GM23338 (cell line): ENCODE data around the gene SMYD1.

Source experiments
- CTCF ChIP-seq, 2 experiments: fragments of 200-600 bp in 1 of 2; sonication (generic) in 1 of 2; conservative IDR thresholded peaks; 2 replicates each; pipeline versions ENCODE4 v1.5.1 to v1.6.1; 2016 to 2017; ENCODE audit warnings: antibody characterized with exemption in 2 of 2, low read depth in 2 of 2, mild to moderate bottlenecking in 2 of 2, moderate library complexity in 1 of 2
- EZH2 ChIP-seq: fragments of 200-600 bp; sonication (generic); IDR thresholded peaks from one replicate; pipeline ENCODE4 v1.8.0; 2017; ENCODE audit warnings: antibody characterized with exemption, mild to moderate bottlenecking, low read depth; ENCODE audit not compliant: unreplicated experiment
- REST ChIP-seq: IDR thresholded peaks from one replicate; pipeline ENCODE4 v1.6.1; 2018; ENCODE audit warnings: antibody characterized with exemption; ENCODE audit not compliant: unreplicated experiment

- TF ChIP-seq CTCF (conservative IDR thresholded peaks at IDR 0.05; ENCODE audit: low read depth in 2 of 2) (no peak), EZH2 (no peak), REST (no peak)
Measured at GRCh38 chr2:88086401-88086800, 18.8 kb downstream of the SMYD1 start.
